Activated CD4-positive, alpha-beta memory T cell treated with anti-CD3 and anti-CD28 coated beads, Interleukin-2, amount 10 ng/mL, durations not matched to agents 7 days and 5 days (primary cell): ENCODE data around the gene BLOC1S4. TPM values are rescaled to one million over a fixed set of nuclear protein-coding genes. Genes with fewer than 3 reads are reported as not detected.
A peak's percentile ranks its signal among the peaks of the same experiment; 100 is the strongest.
"Not testable (repeated sequence)": the region's sequence is repeated elsewhere in the genome, so short reads cannot be mapped to it uniquely, and the experiment has no call there.

ENCODE experiments used
- CTCF ChIA-PET: fragments of 350-600 bp; sonication (Branson Sonifier 250); formaldehyde crosslinking; loops from one replicate; lab custom pipeline; 2021; ENCODE audit warnings: antibody characterized with exemption, inconsistent platforms; lab: Charles Lee
- POLR2A ChIA-PET: fragments of 350-600 bp; sonication (Branson Sonifier 250); formaldehyde crosslinking; loops from one replicate; lab custom pipeline; 2021; ENCODE audit warnings: antibody characterized with exemption; lab: Charles Lee
- DNase-seq: peaks from one replicate; pipeline ENCODE4 v3.0.0-alpha.2; 2020
- H3K27ac Mint-ChIP-seq: one replicate; pipeline ENCODE4 v1.8.0; 2021; ENCODE audit warnings: mild to moderate bottlenecking, mixed read lengths
- H3K27me3 Mint-ChIP-seq: one replicate; pipeline ENCODE4 v1.8.0; 2021; ENCODE audit warnings: mixed read lengths
- H3K36me3 Mint-ChIP-seq: one replicate; pipeline ENCODE4 v1.8.0; 2021; ENCODE audit warnings: low read depth, mixed read lengths
- H3K4me1 Mint-ChIP-seq: one replicate; pipeline ENCODE4 v1.8.0; 2021; ENCODE audit warnings: mixed read lengths
- H3K4me3 Mint-ChIP-seq: one replicate; pipeline ENCODE4 v1.8.0; 2021; ENCODE audit warnings: mild to moderate bottlenecking, mixed read lengths
- H3K9me3 Mint-ChIP-seq: one replicate; pipeline ENCODE4 v1.8.0; 2021; ENCODE audit warnings: mixed read lengths
- total RNA-seq, 2 experiments: library from RNA; stranded (reverse); gene quantifications; one replicate each; pipeline ENCODE4 v1.2.3, GENCODE V29; 2021

BLOC1S4 gene
- total RNA-seq, 2 experiments from 2014 or later: 22.9 to 23.2 TPM

GRCh38 chr4:6750286-6751221 lies 34.6 kb downstream of the BLOC1S4 start:
- H3K4me3 Mint-ChIP-seq: peak overlapping the region; percentile 64

GRCh38 chr4:6751611-6752485 lies 35.9 kb downstream of the BLOC1S4 start:
- ChIA-PET CTCF (interaction anchor here (1.6 kb wide), 1 partner anchor 121 kb away, joined by 8 read pairs; no protein-coding TSS in a partner anchor), POLR2A (interaction anchor here (1.4 kb wide), 1 partner anchor 32 kb away, joined by 3 read pairs; no protein-coding TSS in a partner anchor)
- no peaks in the 10 kb centered on the region for H3K9me3 Mint-ChIP-seq
- H3K4me3 Mint-ChIP-seq: peak overlapping the region; percentile 64
- peaks cover 16% of the 10 kb centered on the region for H3K4me1 Mint-ChIP-seq
- peak; percentile 28 for DNase-seq
- peak overlapping the region; percentile 72 for H3K27ac Mint-ChIP-seq
- H3K36me3 Mint-ChIP-seq: no peaks in the 10 kb centered on the region
- H3K27me3 Mint-ChIP-seq: no peaks in the 10 kb centered on the region

More at GRCh38 chr4:6750286-6751221, 34.6 kb downstream of the BLOC1S4 start:
- no peaks in the 10 kb centered on the region for H3K36me3 Mint-ChIP-seq
- peak overlapping the region; percentile 72 for H3K27ac Mint-ChIP-seq
- ChIA-PET POLR2A (interaction anchor here (1.3 to 1.4 kb wide), 2 partner anchors 34 to 61 kb away, joined by 3 read pairs; no protein-coding TSS in a partner anchor), CTCF (interaction anchor here (1.6 to 2.6 kb wide), 2 partner anchors 123 kb away, joined by 7 to 8 read pairs; no protein-coding TSS in a partner anchor)
- no peaks in the 10 kb centered on the region for H3K27me3 Mint-ChIP-seq
- peaks cover 16% of the 10 kb centered on the region for H3K4me1 Mint-ChIP-seq
- no peaks in the 10 kb centered on the region for H3K9me3 Mint-ChIP-seq
- no peak for DNase-seq

DNA sequence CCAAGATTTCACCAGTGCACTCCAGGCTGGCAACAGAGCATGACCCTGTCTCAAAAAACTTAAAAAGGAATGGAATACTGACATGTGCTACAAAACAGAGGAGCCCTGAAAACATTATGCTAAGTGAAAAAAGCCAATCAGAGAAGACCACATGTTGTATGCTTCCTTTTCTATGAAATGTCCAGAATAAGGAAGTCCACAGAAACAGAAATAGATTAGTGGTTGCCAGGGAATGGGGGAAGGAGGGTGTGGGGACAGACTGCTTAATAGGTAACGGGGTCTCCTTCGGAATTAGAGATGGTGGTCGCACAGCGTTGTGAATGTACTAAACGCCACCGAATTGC lies 36.5 kb downstream of the BLOC1S4 start:
- ChIA-PET CTCF (no interaction called here), POLR2A (no interaction called here)
- H3K27ac Mint-ChIP-seq: no peak overlapping the region

GRCh38 chr4:6753103-6753560 lies 37.2 kb downstream of the BLOC1S4 start:
- H3K27me3 Mint-ChIP-seq: no peaks in the 10 kb centered on the region
- peaks cover 16% of the 10 kb centered on the region for H3K4me1 Mint-ChIP-seq
- DNase-seq: no peak
- no peaks in the 10 kb centered on the region for H3K36me3 Mint-ChIP-seq
- H3K27ac Mint-ChIP-seq: no peak overlapping the region
- no peaks in the 10 kb centered on the region for H3K9me3 Mint-ChIP-seq
- POLR2A ChIA-PET: no interaction called here
- H3K4me3 Mint-ChIP-seq: no peak overlapping the region
- CTCF ChIA-PET: no interaction called here

More for the DNA sequence above, 36.5 kb downstream of the BLOC1S4 start:
- Mint-ChIP-seq H3K36me3 (no peaks in the 10 kb centered on the region), H3K27me3 (no peaks in the 10 kb centered on the region), H3K4me1 (peaks cover 16% of the 10 kb centered on the region), H3K4me3 (no peak overlapping the region), H3K9me3 (no peaks in the 10 kb centered on the region)
- DNase-seq: no peak

GRCh38 chr4:6753891-6754290 lies 37.9 kb downstream of the BLOC1S4 start:
- Mint-ChIP-seq H3K9me3 (no peaks in the 10 kb centered on the region), H3K27ac (no peak overlapping the region), H3K4me3 (no peak overlapping the region), H3K4me1 (peaks cover 16% of the 10 kb centered on the region), H3K36me3 (no peaks in the 10 kb centered on the region), H3K27me3 (peaks cover 2% of the 10 kb centered on the region)
- POLR2A ChIA-PET: no interaction called here
- no peak for DNase-seq
- CTCF ChIA-PET: no interaction called here

GRCh38 chr4:6754481-6755087 lies 38.6 kb downstream of the BLOC1S4 start:
- Mint-ChIP-seq H3K4me3 (no peak overlapping the region), H3K27ac (no peak overlapping the region), H3K9me3 (no peaks in the 10 kb centered on the region), H3K27me3 (peaks cover 2% of the 10 kb centered on the region), H3K36me3 (no peaks in the 10 kb centered on the region), H3K4me1 (peaks cover 16% of the 10 kb centered on the region)
- no peak for DNase-seq
- ChIA-PET POLR2A (no interaction called here), CTCF (no interaction called here)

- POLR2A ChIA-PET: no interaction called here
Observed at GRCh38 chr4:6755088-6755753, 39.2 kb downstream of the BLOC1S4 start.

DNA sequence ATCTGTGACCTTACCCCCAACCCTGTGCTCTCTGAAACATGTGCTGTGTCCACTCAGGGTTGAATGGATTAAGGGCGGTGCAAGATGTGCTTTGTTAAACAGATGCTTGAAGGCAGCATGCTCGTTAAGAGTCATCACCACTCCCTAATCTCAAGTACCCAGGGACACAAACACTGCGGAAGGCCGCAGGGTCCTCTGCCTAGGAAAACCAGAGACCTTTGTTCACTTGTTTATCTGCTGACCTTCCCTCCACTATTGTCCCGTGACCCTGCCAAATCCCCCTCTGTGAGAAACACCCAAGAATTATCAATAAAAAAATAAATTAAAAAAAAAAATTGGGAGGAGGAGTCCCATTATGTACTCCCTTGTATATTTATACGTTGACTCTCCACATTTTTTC lies 40.4 kb downstream of the BLOC1S4 start:
- DNase-seq, CTCF ChIA-PET, POLR2A ChIA-PET, H3K27me3 Mint-ChIP-seq, H3K4me3 Mint-ChIP-seq, H3K27ac Mint-ChIP-seq, H3K36me3 Mint-ChIP-seq, H3K9me3 Mint-ChIP-seq, H3K4me1 Mint-ChIP-seq: not testable (repeated sequence)

More at GRCh38 chr4:6755088-6755753, 39.2 kb downstream of the BLOC1S4 start:
- peaks cover 2% of the 10 kb centered on the region for H3K27me3 Mint-ChIP-seq
- no peaks in the 10 kb centered on the region for H3K36me3 Mint-ChIP-seq
- H3K4me1 Mint-ChIP-seq: peaks cover 16% of the 10 kb centered on the region
- H3K27ac Mint-ChIP-seq: no peak overlapping the region
- DNase-seq: no peak
- no peaks in the 10 kb centered on the region for H3K9me3 Mint-ChIP-seq
- H3K4me3 Mint-ChIP-seq: no peak overlapping the region
- CTCF ChIA-PET: no interaction called here

- Mint-ChIP-seq H3K36me3 (no peaks in the 10 kb centered on the region), H3K9me3 (no peaks in the 10 kb centered on the region), H3K27ac (no peak overlapping the region), H3K4me3 (no peak overlapping the region), H3K27me3 (peaks cover 5% of the 10 kb centered on the region), H3K4me1 (no peaks in the 10 kb centered on the region)
- CTCF ChIA-PET: no interaction called here
- POLR2A ChIA-PET: no interaction called here
- DNase-seq: no peak
Observed at GRCh38 chr4:6758728-6759127, 42.8 kb downstream of the BLOC1S4 start.

- Mint-ChIP-seq H3K4me3 (no peak overlapping the region), H3K4me1 (no peaks in the 10 kb centered on the region), H3K9me3 (no peaks in the 10 kb centered on the region), H3K27me3 (peaks cover 10% of the 10 kb centered on the region), H3K36me3 (no peaks in the 10 kb centered on the region), H3K27ac (no peak overlapping the region)
- ChIA-PET CTCF (no interaction called here), POLR2A (no interaction called here)
- DNase-seq: no peak
Observed at GRCh38 chr4:6760865-6761264, 44.9 kb downstream of the BLOC1S4 start.

- Mint-ChIP-seq H3K9me3 (no peaks in the 10 kb centered on the region), H3K27me3 (peaks cover 13% of the 10 kb centered on the region), H3K4me3 (no peak overlapping the region), H3K36me3 (no peaks in the 10 kb centered on the region), H3K27ac (no peak overlapping the region), H3K4me1 (no peaks in the 10 kb centered on the region)
- ChIA-PET POLR2A (no interaction called here), CTCF (no interaction called here)
- no peak for DNase-seq
Observed at GRCh38 chr4:6761649-6762615, 46.0 kb downstream of the BLOC1S4 start.
